NCI-H446 (cell line): ENCODE results near the gene IGFBPL1.
"Not testable (repeated sequence)": the region's sequence is repeated elsewhere in the genome, so short reads cannot be mapped to it uniquely, and the experiment has no call there.

Source experiments
- DNase-seq, 2 experiments: peaks; one replicate each; lab custom pipeline; 2025; lab: John Stamatoyannopoulos, UW

IGFBPL1 gene

GRCh38 chr9:38431116-38431515, 6.9 kb upstream of the IGFBPL1 start:
- no peak for DNase-seq

GRCh38 chr9:38428062-38428461, 3.8 kb upstream of the IGFBPL1 start:
- no peak for DNase-seq

GRCh38 chr9:38424918-38425317, 664 bp upstream of the IGFBPL1 start:
- DNase-seq: no peak

GRCh38 chr9:38423273-38423972, 831 bp downstream of the IGFBPL1 start:
- no peak for DNase-seq

GRCh38 chr9:38422555-38423260, 1.5 kb downstream of the IGFBPL1 start:
- peak in 1 of 2 experiments; percentile 37 for DNase-seq

GRCh38 chr9:38421498-38422211, 2.6 kb downstream of the IGFBPL1 start:
- peak; percentile 63 to 88 for DNase-seq

- no peak for DNase-seq
Observed at GRCh38 chr9:38419181-38419580, 5.1 kb downstream of the IGFBPL1 start.

- DNase-seq: no peak
Observed at GRCh38 chr9:38418366-38418765, 5.9 kb downstream of the IGFBPL1 start.

GRCh38 chr9:38417003-38417945, 7.0 kb downstream of the IGFBPL1 start:
- peak; percentile 33 to 62 for DNase-seq

GRCh38 chr9:38416461-38416860, 7.8 kb downstream of the IGFBPL1 start:
- no peak for DNase-seq

GRCh38 chr9:38415856-38416255, 8.4 kb downstream of the IGFBPL1 start:
- DNase-seq: no peak

- peak; percentile 88 to 98 for DNase-seq
Observed at GRCh38 chr9:38414040-38414723, 10.1 kb downstream of the IGFBPL1 start.

GRCh38 chr9:38413283-38413682, 11.0 kb downstream of the IGFBPL1 start:
- no peak for DNase-seq

GRCh38 chr9:38412751-38413150, 11.5 kb downstream of the IGFBPL1 start:
- DNase-seq: no peak

- no peak for DNase-seq
Observed at GRCh38 chr9:38408719-38409118, 15.5 kb downstream of the IGFBPL1 start.

GRCh38 chr9:38406476-38407186, 17.6 kb downstream of the IGFBPL1 start:
- no peak for DNase-seq

GRCh38 chr9:38405785-38406184, 18.5 kb downstream of the IGFBPL1 start:
- DNase-seq: no peak

- DNase-seq: no peak
Observed at GRCh38 chr9:38404314-38404713, 19.9 kb downstream of the IGFBPL1 start.

GRCh38 chr9:38401994-38402393, 22.3 kb downstream of the IGFBPL1 start:
- DNase-seq: peak in 1 of 2 experiments; percentile 35

GRCh38 chr9:38399191-38399590, 25.1 kb downstream of the IGFBPL1 start:
- DNase-seq: not testable (repeated sequence)

GRCh38 chr9:38396371-38396671, 27.9 kb downstream of the IGFBPL1 start:
- DNase-seq: no peak
